ENCODE results near the gene PRSS2. TPM values are rescaled to one million over a fixed set of nuclear protein-coding genes. Genes with fewer than 3 reads are reported as not detected.

The PRSS2 gene
- total and polyA plus RNA-seq, 12 donors: 0.93 to 8.2 (median 6.3) TPM; not detected in 4

- Histone ChIP-seq H3K4me3 (no peak overlapping the region), H3K4me1 (peaks cover 0 to 8% (median 4%) of the 10 kb centered on the region in 9 donors), H3K9me3 (no peaks in the 10 kb centered on the region), H3K27me3 (peaks cover 0 to 24% (median 0%) of the 10 kb centered on the region in 7 donors), H3K27ac (peak overlapping the region in 1 of 10 donors; percentile 44), H3K36me3 (no peaks in the 10 kb centered on the region)
- no peak for DNase-seq
- intact Hi-C loops (cut with DNase I): loop anchor here in 7 of 10 donors (5.0 to 10.0 kb wide), 8 partner anchors 69 to 179 kb away; no protein-coding TSS in a partner anchor
- ATAC-seq: no peak
- TF ChIP-seq CTCF (IDR thresholded peaks at IDR 0.05): no peak
- 82 to 85% methylated on average over 7 of the region's 7 CpGs for WGBS, 2 donors
Observed at GRCh38 chr7:142784096-142784495, 13.3 kb downstream of the PRSS2 start.

GRCh38 chr7:142784716-142785115 lies 13.9 kb downstream of the PRSS2 start:
- Histone ChIP-seq H3K27me3 (peaks cover 0 to 26% (median 0%) of the 10 kb centered on the region in 7 donors), H3K4me1 (peaks cover 0 to 8% (median 4%) of the 10 kb centered on the region in 9 donors), H3K27ac (no peak overlapping the region), H3K36me3 (no peaks in the 10 kb centered on the region), H3K9me3 (no peaks in the 10 kb centered on the region), H3K4me3 (no peak overlapping the region)
- TF ChIP-seq CTCF (IDR thresholded peaks at IDR 0.05): no peak
- DNase-seq (no peak), ATAC-seq (no peak)
- intact Hi-C loops (cut with DNase I): loop anchor here in 7 of 10 donors (5.0 to 10.0 kb wide), 8 partner anchors 70 to 180 kb away; no protein-coding TSS in a partner anchor
- 80 to 82% methylated on average over 8 of the region's 8 CpGs for WGBS, 2 donors

GRCh38 chr7:142785841-142786250 lies 15.1 kb downstream of the PRSS2 start:
- Histone ChIP-seq H3K4me3 (no peak overlapping the region), H3K36me3 (no peaks in the 10 kb centered on the region), H3K9me3 (no peaks in the 10 kb centered on the region), H3K27ac (no peak overlapping the region), H3K27me3 (peaks cover 0 to 31% (median 4%) of the 10 kb centered on the region in 7 donors), H3K4me1 (peaks cover 0 to 8% (median 4%) of the 10 kb centered on the region in 9 donors)
- 71 to 73% methylated on average over 8 of the region's 8 CpGs for WGBS, 2 donors
- TF ChIP-seq CTCF (IDR thresholded peaks at IDR 0.05): no peak
- no peak for DNase-seq
- intact Hi-C loops (cut with DNase I): loop anchor here in 7 of 10 donors (2.0 to 10.0 kb wide), 6 partner anchors 71 to 181 kb away; no protein-coding TSS in a partner anchor
- ATAC-seq: no peak

GRCh38 chr7:142787034-142787768 lies 16.4 kb downstream of the PRSS2 start:
- peak in 3 of 8 donors; percentile 28 to 35 (median 28) for ATAC-seq
- Histone ChIP-seq H3K27me3 (peaks cover 0 to 32% (median 6%) of the 10 kb centered on the region in 7 donors), H3K27ac (peak overlapping the region in 1 of 10 donors; percentile 76), H3K4me1 (peaks cover 0 to 8% (median 4%) of the 10 kb centered on the region in 9 donors), H3K4me3 (peak overlapping the region in 1 of 10 donors; percentile 35), H3K9me3 (no peaks in the 10 kb centered on the region), H3K36me3 (no peaks in the 10 kb centered on the region)
- 66 to 71% methylated on average over 11 of the region's 11 CpGs for WGBS, 2 donors
- no peak for TF ChIP-seq CTCF (IDR thresholded peaks at IDR 0.05)
- intact Hi-C loops (cut with DNase I): loop anchor here in 7 of 10 donors (2.0 to 10.0 kb wide), 6 partner anchors 72 to 182 kb away; no protein-coding TSS in a partner anchor
- no peak for DNase-seq
